Measurements from ENCODE around the gene VIT.

DNA sequence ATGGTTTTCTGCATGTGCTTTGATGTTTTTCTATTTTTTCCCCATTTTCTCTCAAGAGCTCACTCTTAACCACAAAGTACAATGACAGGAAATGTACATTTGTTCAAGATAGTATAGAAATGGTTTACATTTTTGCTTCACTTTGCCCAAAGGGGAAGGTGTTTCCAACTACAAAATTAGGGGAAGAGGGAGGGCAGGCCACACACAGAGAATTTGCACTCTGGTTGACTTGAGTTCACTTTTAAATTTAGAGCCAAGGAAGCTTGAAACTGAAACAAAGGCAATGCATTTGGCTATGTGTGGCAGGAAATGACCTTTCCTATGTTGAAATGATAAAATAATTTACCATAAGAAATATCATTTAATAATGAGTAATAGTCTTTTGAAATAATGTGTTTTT, 19.1 kb upstream of the VIT start:
- TF ChIP-seq, protein P1, sequence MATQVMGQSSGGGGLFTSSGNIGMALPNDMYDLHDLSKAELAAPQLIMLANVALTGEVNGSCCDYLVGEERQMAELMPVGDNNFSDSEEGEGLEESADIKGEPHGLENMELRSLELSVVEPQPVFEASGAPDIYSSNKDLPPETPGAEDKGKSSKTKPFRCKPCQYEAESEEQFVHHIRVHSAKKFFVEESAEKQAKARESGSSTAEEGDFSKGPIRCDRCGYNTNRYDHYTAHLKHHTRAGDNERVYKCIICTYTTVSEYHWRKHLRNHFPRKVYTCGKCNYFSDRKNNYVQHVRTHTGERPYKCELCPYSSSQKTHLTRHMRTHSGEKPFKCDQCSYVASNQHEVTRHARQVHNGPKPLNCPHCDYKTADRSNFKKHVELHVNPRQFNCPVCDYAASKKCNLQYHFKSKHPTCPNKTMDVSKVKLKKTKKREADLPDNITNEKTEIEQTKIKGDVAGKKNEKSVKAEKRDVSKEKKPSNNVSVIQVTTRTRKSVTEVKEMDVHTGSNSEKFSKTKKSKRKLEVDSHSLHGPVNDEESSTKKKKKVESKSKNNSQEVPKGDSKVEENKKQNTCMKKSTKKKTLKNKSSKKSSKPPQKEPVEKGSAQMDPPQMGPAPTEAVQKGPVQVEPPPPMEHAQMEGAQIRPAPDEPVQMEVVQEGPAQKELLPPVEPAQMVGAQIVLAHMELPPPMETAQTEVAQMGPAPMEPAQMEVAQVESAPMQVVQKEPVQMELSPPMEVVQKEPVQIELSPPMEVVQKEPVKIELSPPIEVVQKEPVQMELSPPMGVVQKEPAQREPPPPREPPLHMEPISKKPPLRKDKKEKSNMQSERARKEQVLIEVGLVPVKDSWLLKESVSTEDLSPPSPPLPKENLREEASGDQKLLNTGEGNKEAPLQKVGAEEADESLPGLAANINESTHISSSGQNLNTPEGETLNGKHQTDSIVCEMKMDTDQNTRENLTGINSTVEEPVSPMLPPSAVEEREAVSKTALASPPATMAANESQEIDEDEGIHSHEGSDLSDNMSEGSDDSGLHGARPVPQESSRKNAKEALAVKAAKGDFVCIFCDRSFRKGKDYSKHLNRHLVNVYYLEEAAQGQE (IDR thresholded peaks at IDR 0.05; ENCODE audit: low read depth): no peak
- TF ChIP-seq CEBPB (IDR thresholded peaks at IDR 0.05): no peak
- TF ChIP-seq TCF12 (IDR thresholded peaks at IDR 0.05; ENCODE audit: low read depth): no peak
- TF ChIP-seq ZBTB7A (IDR thresholded peaks at IDR 0.05; ENCODE audit: low read depth): no peak
- TF ChIP-seq RAD21 (IDR thresholded peaks at IDR 0.05; ENCODE audit: low read depth): no peak

Data from Ishikawa (cell line).